K562 (cell line): Measurements from ENCODE around the gene CCL24. TPM values are rescaled to one million over a fixed set of nuclear protein-coding genes. Genes with fewer than 3 reads are reported as not detected.

ENCODE experiments used
- EGR1 ChIP-seq: fragments of 450-650 bp; conservative IDR thresholded peaks from 2 replicates; pipeline ENCODE4 v1.6.1; 2017; ENCODE audit warnings: mild to moderate bottlenecking
- FOXP4 ChIP-seq: sonication (generic); formaldehyde crosslinking; IDR thresholded peaks from 2 replicates; pipeline ENCODE4 v1.8.0; 2022; ENCODE audit warnings: mild to moderate bottlenecking, missing genetic modification reagents, borderline replicate concordance
- KLF1 ChIP-seq: fragments of 450-650 bp; IDR thresholded peaks from 2 replicates; pipeline ENCODE4 v1.6.1; 2016; ENCODE audit warnings: missing genetic modification characterization, missing compliant biosample characterization
- MCM5 ChIP-seq: fragments of 450-650 bp; IDR thresholded peaks from 2 replicates; pipeline ENCODE4 v1.6.1; 2016; ENCODE audit warnings: low read depth
- NFXL1 ChIP-seq: fragments of 450-650 bp; formaldehyde crosslinking; IDR thresholded peaks from 2 replicates; pipeline ENCODE4 v1.4.0; 2021; ENCODE audit warnings: mild to moderate bottlenecking
- NR2C1 ChIP-seq, 2 experiments: fragments of 450-650 bp; IDR thresholded peaks; 2 replicates each; pipeline ENCODE4 v1.6.1; 2017; ENCODE audit warnings: mild to moderate bottlenecking in 2 of 2, antibody characterized with exemption in 1 of 2, inconsistent platforms in 1 of 2, missing compliant biosample characterization in 1 of 2, missing genetic modification characterization in 1 of 2
- NR2C2 ChIP-seq, 2 experiments: fragments of 200-800 bp in 1 of 2; sonication (Bioruptor generic) in 1 of 2; sonication (generic) in 1 of 2; formaldehyde crosslinking in 1 of 2; IDR thresholded peaks; 2 replicates each; pipeline versions ENCODE4 v1.6.1 to v1.8.0; 2016 to 2022; ENCODE audit warnings: mild to moderate bottlenecking in 1 of 2, missing compliant biosample characterization in 1 of 2, missing genetic modification characterization in 1 of 2, missing genetic modification reagents in 1 of 2
- NR3C1 ChIP-seq: sonication (generic); formaldehyde crosslinking; IDR thresholded peaks from 2 replicates; pipeline ENCODE4 v1.8.1; 2022; ENCODE audit warnings: missing genetic modification reagents
- PHF21A ChIP-seq: fragments of 450-650 bp; IDR thresholded peaks from 2 replicates; pipeline ENCODE4 v1.6.1; 2017; ENCODE audit warnings: low read depth, borderline replicate concordance
- RUNX1 ChIP-seq: sonication (generic); IDR thresholded peaks from 2 replicates; pipeline ENCODE4 v1.6.1; 2016; ENCODE audit warnings: antibody characterized with exemption, low read depth
- SIRT6 ChIP-seq: IDR thresholded peaks from one replicate; pipeline ENCODE4 v1.6.1; 2012; ENCODE audit warnings: low read depth, mild to moderate bottlenecking, control low read depth, inconsistent platforms, low read length, moderate library complexity
- SMARCA4 ChIP-seq: fragments of 450-650 bp; IDR thresholded peaks from 2 replicates; pipeline ENCODE4 v1.6.1; 2016
- SNIP1 ChIP-seq: fragments of 450-650 bp; IDR thresholded peaks from 2 replicates; pipeline ENCODE4 v1.7.1; 2017; ENCODE audit warnings: low read depth, mild to moderate bottlenecking
- SREBF1 ChIP-seq: fragments of 150-350 bp; IDR thresholded peaks from 2 replicates; pipeline ENCODE4 v1.6.1; 2014; ENCODE audit warnings: antibody characterized with exemption, low read depth, low read length, borderline replicate concordance
- TCFL5 ChIP-seq: fragments of 250-450 bp; sonication (Bioruptor Pico); conservative IDR thresholded peaks from 2 replicates; pipeline ENCODE4 v1.6.1; 2021; ENCODE audit warnings: mild to moderate bottlenecking, moderate library complexity, matching md5 sums
- ZFP1 ChIP-seq: fragments of 450-650 bp; formaldehyde crosslinking; IDR thresholded peaks from 2 replicates; pipeline ENCODE4 v1.4.0; 2020; ENCODE audit warnings: mild to moderate bottlenecking, mixed read lengths
- ZNF324 ChIP-seq: fragments of 250-450 bp; sonication (Bioruptor Pico); IDR thresholded peaks from 2 replicates; pipeline ENCODE4 v1.4.0; 2020; ENCODE audit warnings: mild to moderate bottlenecking
- ZNF561 ChIP-seq: fragments of 450-650 bp; formaldehyde crosslinking; conservative IDR thresholded peaks from 2 replicates; pipeline ENCODE4 v1.4.0; 2020; ENCODE audit warnings: mild to moderate bottlenecking, moderate library complexity
- ZNF740 ChIP-seq, 3 experiments: fragments of 200-800 bp in 1 of 3; sonication (Bioruptor generic) in 1 of 3; sonication (generic) in 1 of 3; formaldehyde crosslinking in 1 of 3; IDR thresholded peaks; 2 replicates each; pipeline versions ENCODE4 v1.6.1 to v1.8.0; 2016 to 2022; ENCODE audit warnings: mild to moderate bottlenecking in 2 of 3, missing compliant biosample characterization in 2 of 3, missing genetic modification characterization in 2 of 3, missing genetic modification reagents in 1 of 3
- polyA plus RNA-seq, 8 experiments: library from polyadenylated mRNA; depleted of rRNA in 4 of 8; stranded (reverse) in 5 of 8; unstranded in 3 of 8; fragments of >200 nt; fragmentation: Nextera tagmentation in 2 of 8; fragmentation: Illumina TruSeq in 1 of 8; extraction: Ambion mirVana in 2 of 8; extraction: Trizol in 1 of 8; gene quantifications; 2 replicates each; pipeline versions ENCODE4 v1.2.1 to v1.2.3, GENCODE V29; 2011 to 2014; ENCODE audit warnings: inconsistent platforms in 1 of 8, missing spikeins in 1 of 8
- total RNA-seq, 7 experiments: library from RNA; depleted of rRNA in 6 of 7; stranded (reverse); fragments of >200 nt in 6 of 7; fragmentation: Illumina TruSeq in 2 of 7; extraction: Trizol in 2 of 7; gene quantifications; 2 replicates each; pipeline versions ENCODE4 v1.2.1 to v1.2.3, GENCODE V29; 2011 to 2021; ENCODE audit warnings: low replicate concordance in 1 of 7
- TF ChIP-seq, protein P1 (sequence below): IDR thresholded peaks from 2 replicates; pipeline ENCODE4 v1.6.1; 2016; ENCODE audit warnings: missing genetic modification characterization, missing compliant biosample characterization
- TF ChIP-seq, protein P2 (sequence below), 2 experiments: fragments of 450-650 bp; IDR thresholded peaks; 2 replicates each; pipeline ENCODE4 v1.6.1; 2016

Gene CCL24
- total and polyA plus RNA-seq, 9 of the 15 experiments (the other 6 are each of a cell fraction or from before 2014, with no cell fraction given), result 0.45 to 3.6 (median 0.95) TPM; not detected in 1

GRCh38 chr7:75772081-75773077 is 41.2 kb downstream of the CCL24 start, which contains the start of gene CCL26 (continued):
- no peak for TF ChIP-seq RUNX1
- no peak for TF ChIP-seq SNIP1
- no peak for TF ChIP-seq MCM5
- TF ChIP-seq SMARCA4, result peak; percentile 52; the same call in 1 of the 2 replicates
- peak; percentile 53 for TF ChIP-seq EGR1
- no peak for TF ChIP-seq ZFP1 (CRISPR knock-in tag)
- TF ChIP-seq NR2C2 (CRISPR knock-in tag; IDR thresholded peaks at IDR 0.05), result no peak; the same call in 1 of the 2 replicates
- TF ChIP-seq NR2C2 (tag; IDR thresholded peaks at IDR 0.05), result peak; percentile 86
- TF ChIP-seq ZNF561 (CRISPR knock-in tag), result no peak
- no peak for TF ChIP-seq NR3C1 (CRISPR knock-in tag)
- TF ChIP-seq ZNF324 (CRISPR knock-in tag), result no peak
- TF ChIP-seq, protein P1, sequence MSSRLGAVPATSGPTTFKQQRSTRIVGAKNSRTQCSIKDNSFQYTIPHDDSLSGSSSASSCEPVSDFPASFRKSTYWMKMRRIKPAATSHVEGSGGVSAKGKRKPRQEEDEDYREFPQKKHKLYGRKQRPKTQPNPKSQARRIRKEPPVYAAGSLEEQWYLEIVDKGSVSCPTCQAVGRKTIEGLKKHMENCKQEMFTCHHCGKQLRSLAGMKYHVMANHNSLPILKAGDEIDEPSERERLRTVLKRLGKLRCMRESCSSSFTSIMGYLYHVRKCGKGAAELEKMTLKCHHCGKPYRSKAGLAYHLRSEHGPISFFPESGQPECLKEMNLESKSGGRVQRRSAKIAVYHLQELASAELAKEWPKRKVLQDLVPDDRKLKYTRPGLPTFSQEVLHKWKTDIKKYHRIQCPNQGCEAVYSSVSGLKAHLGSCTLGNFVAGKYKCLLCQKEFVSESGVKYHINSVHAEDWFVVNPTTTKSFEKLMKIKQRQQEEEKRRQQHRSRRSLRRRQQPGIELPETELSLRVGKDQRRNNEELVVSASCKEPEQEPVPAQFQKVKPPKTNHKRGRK, result no peak
- peak; percentile 83 for TF ChIP-seq NR2C1 (IDR thresholded peaks at IDR 0.05)
- peak; percentile 84 for TF ChIP-seq NR2C1 (tag; IDR thresholded peaks at IDR 0.05)
- no peak for TF ChIP-seq FOXP4 (CRISPR knock-in tag)
- TF ChIP-seq, protein P2, sequence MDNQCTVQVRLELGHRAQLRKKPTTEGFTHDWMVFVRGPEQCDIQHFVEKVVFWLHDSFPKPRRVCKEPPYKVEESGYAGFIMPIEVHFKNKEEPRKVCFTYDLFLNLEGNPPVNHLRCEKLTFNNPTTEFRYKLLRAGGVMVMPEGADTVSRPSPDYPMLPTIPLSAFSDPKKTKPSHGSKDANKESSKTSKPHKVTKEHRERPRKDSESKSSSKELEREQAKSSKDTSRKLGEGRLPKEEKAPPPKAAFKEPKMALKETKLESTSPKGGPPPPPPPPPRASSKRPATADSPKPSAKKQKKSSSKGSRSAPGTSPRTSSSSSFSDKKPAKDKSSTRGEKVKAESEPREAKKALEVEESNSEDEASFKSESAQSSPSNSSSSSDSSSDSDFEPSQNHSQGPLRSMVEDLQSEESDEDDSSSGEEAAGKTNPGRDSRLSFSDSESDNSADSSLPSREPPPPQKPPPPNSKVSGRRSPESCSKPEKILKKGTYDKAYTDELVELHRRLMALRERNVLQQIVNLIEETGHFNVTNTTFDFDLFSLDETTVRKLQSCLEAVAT (IDR thresholded peaks at IDR 0.05), result 0 out of 4 replicates have a peak, but pooled peaks of 1 of the 2 experiments have one; percentile 35
- no peak for TF ChIP-seq SREBF1
- TF ChIP-seq ZNF740 (CRISPR knock-in tag; IDR thresholded peaks at IDR 0.05), result no peak
- peak in 1 of 2 experiments; percentile 80; a peak in 2 of 4 replicates for TF ChIP-seq ZNF740 (tag; IDR thresholded peaks at IDR 0.05)
- no peak for TF ChIP-seq PHF21A
- no peak for TF ChIP-seq KLF1
- TF ChIP-seq TCFL5, result no peak
- TF ChIP-seq SIRT6, result no peak
- TF ChIP-seq NFXL1 (CRISPR knock-in tag), result no peak
